GM12874 (cell line): ENCODE results near the gene EGR2.
A peak's percentile ranks its signal among the peaks of the same experiment; 100 is the strongest.

Source experiments
- CTCF ChIP-seq: IDR thresholded peaks from 2 replicates; pipeline ENCODE4 v1.5.1; 2011; ENCODE audit warnings: low read depth, mild to moderate bottlenecking, control low read depth, low read length, moderate library complexity; ENCODE audit not compliant: insufficient read depth

The EGR2 gene

GRCh38 chr10:62818426-62819011 is 2.4 kb upstream of the EGR2 start:
- TF ChIP-seq CTCF = no peak

GRCh38 chr10:62817766-62818425 is 1.7 kb upstream of the EGR2 start:
- TF ChIP-seq CTCF = peak; percentile 98

- no peak for TF ChIP-seq CTCF
These were observed 1.1 kb upstream of the EGR2 start for GRCh38 chr10:62817121-62817765.

GRCh38 chr10:62816076-62816330 is 163 bp downstream of the EGR2 start:
- no peak for TF ChIP-seq CTCF

- TF ChIP-seq CTCF = no peak
These were observed 638 bp downstream of the EGR2 start for GRCh38 chr10:62815381-62816075.

- no peak for TF ChIP-seq CTCF
These were observed 1.3 kb downstream of the EGR2 start for GRCh38 chr10:62814756-62815380.

GRCh38 chr10:62813981-62814380 is 2.2 kb downstream of the EGR2 start:
- TF ChIP-seq CTCF = no peak
